GM18867 (cell line): Measurements from ENCODE around the gene TEDDM1.
"Not testable (repeated sequence)": the region's sequence is repeated elsewhere in the genome, so short reads cannot be mapped to it uniquely, and the experiment has no call there.

Experiments
- ATAC-seq: cut with Tn5 transposase; IDR thresholded peaks from one replicate; pipeline ENCODE4 v1.9.1; 2021; ENCODE audit warnings: mild to moderate bottlenecking, moderate library complexity; ENCODE audit not compliant: unreplicated experiment

Gene TEDDM1, protein sequence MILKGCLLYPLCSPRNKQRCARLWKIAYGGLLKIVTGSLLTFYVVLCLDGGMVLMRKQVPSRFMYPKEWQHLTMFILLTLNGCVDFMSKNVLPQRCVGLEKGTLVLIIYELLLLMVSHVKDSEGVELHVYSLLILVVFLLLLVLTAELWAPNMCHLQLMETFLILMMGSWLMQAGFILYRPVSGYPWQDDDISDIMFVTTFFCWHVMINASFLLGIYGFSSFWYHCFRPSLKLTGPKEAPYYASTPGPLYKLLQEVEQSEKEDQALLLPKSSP

GRCh38 chr1:182400567-182400966 lies at the start of gene TEDDM1:
Gene TEDDM1 (minus strand): TSS chr1:182400667. CDS start chr1:182400485, 182 bp downstream.
- ATAC-seq, result no peak

- ATAC-seq, result no peak
Observed at GRCh38 chr1:182450087-182450486, 49.6 kb upstream of the TEDDM1 start, which contains the start of gene RGSL1. Gene RGSL1 (plus strand): TSS chr1:182450146. CDS start chr1:182450166, 20 bp downstream.

DNA sequence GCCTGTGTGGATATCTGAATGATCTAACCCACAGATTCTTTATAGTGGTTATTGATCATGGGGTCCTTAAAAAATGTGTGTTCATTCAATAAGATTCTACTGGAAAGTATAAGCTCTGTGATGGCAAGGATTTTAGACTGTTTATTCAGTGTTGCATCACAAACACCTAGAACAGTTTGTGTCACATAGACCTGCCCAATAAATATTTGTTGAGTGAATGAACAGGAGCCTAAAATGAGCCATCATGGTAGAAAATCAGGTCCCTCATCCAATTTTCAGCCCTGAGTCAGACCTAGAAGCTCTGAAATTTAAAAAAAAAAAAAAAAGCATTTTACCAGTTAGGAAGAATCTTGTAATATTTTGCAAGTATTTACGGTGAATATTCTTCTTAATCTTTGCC lies 47.2 kb upstream of the TEDDM1 start:
- no peak for ATAC-seq

GRCh38 chr1:182447124-182447523 lies 46.7 kb upstream of the TEDDM1 start:
- not testable (repeated sequence) for ATAC-seq

DNA sequence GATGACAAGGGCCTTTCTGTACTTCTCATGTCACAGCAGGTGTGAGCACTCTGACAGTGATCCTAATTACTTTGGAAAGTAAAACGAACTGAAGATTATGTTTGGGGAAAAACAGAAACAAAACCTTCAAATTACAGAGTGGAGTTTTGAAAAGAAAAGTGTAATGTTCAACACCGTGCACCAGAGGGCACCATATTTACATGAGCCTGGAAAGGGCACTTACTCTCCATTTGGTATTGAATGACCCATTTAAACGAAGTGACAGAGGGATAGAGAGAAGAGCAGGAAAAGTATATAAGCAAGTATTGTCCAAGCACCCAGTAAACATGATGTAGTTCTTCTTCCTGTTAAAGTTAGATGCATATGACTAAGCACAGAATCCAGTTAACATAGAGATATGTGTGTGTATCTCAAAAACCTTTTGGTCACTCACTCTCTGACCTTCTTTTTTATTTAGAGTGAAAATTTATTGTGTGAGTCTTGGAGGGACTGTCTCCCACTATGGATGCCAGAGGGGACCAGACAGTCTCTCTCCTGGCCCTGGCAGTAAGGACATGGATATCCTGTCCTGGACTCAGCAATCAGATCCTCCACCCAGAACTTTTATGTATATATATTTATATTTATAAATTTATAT lies 45.7 kb upstream of the TEDDM1 start:
- ATAC-seq, result peak; percentile 75

- no peak for ATAC-seq
Observed at GRCh38 chr1:182444497-182444896, 44.0 kb upstream of the TEDDM1 start.

- ATAC-seq, result no peak
Observed at GRCh38 chr1:182442333-182442732, 41.9 kb upstream of the TEDDM1 start.

DNA sequence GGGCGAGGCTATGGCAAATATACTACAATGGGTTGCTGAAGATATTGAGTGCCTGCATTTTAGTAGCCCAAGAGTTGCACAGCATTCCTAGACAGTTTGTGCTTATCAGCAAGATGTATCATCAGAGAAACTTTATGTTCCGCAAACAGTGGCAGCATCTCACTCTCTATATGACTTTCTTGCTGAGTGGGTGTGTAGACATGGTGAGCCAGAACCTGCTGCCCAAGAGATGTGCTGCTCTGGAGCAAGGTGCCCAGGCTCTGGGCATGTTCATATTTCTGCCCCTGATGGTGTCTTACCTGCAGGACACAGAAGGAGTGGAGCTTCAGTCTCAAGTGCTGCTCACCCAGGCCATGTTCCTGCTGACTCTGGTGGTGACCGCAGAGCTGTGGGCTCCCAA lies 41.3 kb upstream of the TEDDM1 start:
- ATAC-seq, result no peak

GRCh38 chr1:182438326-182438725 lies 37.9 kb upstream of the TEDDM1 start:
- ATAC-seq, result no peak

DNA sequence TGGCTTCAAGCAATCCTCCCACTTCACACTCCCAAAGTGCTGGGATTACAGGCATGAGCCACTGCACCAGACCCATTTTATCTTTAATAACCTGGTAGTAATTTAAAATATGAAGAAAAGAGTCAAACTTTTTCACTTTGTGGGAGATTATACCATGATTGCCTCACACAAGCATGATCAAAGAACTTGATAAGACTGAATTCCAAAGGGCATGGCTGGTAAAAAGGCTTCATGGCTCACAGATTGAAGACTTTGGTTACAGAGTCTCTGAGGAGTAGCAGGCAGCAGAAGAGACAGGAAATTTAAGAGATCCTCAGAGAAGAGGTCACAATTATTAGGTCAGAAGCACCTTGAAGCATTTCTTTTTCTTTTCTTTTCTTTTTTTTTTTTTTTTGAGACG lies 33.1 kb upstream of the TEDDM1 start:
- no peak for ATAC-seq

DNA sequence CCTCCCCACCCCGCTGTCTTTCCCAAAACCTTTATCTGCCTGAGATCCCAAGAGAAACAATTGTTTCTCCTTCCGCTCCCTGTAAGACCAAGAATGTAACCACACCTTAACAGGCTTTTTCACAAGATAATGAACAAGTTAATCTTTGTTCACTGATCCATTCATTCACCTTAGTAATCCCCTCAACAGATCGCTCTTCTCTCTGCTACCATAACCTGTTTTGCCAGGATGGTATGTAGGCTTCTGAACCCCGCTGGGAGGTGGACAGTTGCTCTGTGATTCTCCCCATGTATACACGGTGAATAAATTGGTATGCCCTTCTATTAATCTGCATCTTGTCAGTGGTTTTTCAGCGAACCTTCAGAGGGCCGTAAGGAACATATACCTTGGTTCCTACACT lies 30.8 kb upstream of the TEDDM1 start:
- no peak for ATAC-seq

DNA sequence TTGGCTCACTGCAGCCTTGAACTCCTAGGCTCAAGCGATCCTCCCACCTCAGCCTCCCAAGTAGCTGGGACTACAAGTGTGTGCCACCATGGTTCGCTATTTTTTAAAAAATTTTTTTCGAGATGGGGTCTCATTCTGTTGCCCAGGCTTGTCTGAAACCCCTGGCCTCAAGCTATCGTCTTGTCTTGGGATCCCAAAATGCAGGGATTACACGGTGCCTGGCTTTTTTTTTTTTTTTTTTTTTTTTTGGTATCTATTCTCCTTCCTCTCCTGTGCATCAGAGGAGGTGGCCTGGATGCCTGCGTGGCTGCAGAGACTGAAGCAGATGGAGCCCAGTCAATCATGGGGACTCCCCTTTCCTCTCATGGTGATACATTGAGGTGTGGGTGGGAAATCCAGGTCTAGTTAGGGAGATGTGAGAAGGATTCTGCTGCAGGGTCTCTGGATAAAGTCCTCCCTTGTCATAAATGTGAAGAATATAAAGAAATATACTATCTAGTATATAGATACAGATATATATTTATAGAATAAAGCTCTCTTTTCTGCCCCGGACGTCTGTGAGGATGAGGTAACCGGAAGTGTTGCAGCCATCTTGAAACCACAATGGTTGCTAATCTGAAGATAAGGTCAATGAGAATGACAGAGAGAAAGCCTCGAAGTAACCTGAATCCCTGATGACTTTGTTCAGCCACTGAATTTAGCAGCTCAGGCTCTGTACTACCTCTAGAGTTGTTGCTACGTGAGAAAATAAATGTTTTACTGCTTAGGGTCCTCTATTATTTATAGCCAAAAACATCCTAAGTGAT lies 30.0 kb upstream of the TEDDM1 start:
- peak; percentile 52 for ATAC-seq

- ATAC-seq, result peak; percentile 28
Observed at GRCh38 chr1:182428043-182428442, 27.6 kb upstream of the TEDDM1 start.

GRCh38 chr1:182426442-182427430 lies 26.3 kb upstream of the TEDDM1 start:
- peak; percentile 78 for ATAC-seq

GRCh38 chr1:182415789-182416188 lies 15.3 kb upstream of the TEDDM1 start:
- ATAC-seq, result no peak

DNA sequence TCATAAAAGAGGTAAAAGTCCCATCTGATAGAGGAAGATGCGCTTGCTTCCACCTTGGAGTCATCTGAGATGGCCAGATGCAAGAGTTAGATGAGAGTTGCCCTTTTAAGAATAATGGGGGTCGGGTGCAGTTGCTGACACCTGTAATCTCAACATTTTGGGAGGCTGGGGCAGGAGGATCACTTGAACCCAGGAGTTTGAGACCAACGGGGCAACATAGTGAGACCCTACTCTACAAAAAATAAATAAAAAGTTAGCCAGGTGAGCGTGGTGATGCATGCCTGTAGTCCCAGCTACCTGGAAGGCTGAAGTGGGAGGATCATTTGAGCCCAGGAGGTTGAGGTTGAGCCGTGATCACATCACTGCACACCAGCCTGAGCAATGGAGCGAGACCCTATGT lies 13.5 kb upstream of the TEDDM1 start:
- ATAC-seq, result no peak

GRCh38 chr1:182413486-182413885 lies 13.0 kb upstream of the TEDDM1 start:
- ATAC-seq, result no peak

DNA sequence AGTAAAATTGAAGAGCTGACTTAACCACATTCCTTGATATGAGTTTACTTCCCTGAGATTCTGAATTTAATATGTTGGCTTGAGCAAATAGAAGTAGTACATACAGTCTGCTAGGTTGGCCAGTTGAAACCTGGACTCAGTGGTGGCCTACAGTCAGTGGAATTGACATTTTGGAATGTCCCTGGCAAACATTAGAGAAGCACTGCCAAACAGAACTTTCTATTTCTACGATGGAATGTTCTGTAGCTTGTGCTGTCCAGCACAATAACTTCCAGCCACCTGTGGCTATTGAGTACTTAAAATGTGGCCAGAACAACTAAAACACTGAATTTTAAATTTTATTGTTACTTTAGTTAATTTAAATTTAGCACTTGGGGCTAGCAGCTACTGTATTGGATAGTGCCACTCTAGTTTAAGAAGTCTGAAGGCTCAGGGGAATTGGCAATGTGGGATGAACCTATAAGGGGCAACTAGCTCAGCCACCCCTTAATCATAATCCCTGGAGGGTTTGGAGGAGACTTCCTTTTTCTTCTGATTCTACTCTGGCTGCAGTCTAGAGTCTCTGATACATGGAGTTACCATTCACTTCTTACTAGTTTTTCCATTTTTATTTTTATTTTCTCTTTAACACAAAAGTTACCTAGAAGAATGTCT lies 10.3 kb upstream of the TEDDM1 start:
- no peak for ATAC-seq

DNA sequence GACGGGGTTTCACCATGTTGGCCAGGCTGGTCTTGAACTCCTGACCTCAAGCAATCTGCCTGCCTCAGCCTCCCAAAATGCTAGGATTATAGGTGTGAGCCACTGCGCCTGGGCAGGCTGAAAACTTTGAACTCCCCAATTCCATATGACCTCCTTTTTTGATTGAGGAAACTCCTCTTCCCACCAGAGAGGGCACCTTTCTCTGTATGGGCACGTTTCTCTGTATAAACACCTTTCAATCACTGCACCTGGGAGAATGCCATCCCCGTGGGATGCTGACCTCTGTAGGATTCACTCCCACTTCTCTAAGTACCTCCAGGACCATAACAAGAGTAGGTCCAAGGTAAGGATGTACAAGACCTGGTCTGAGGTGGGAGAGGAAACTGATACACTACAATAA lies 9.7 kb upstream of the TEDDM1 start:
- no peak for ATAC-seq

GRCh38 chr1:182408435-182409075 lies 8.1 kb upstream of the TEDDM1 start:
- no peak for ATAC-seq
